WI38 (cell line): Measurements from ENCODE around the gene SULF2.

Experiments used
- H3K4me3 ChIP-seq: 2 replicates; pipeline ENCODE4 v1.5.1; 2011; ENCODE audit warnings: low read depth, mild to moderate bottlenecking, control low read depth, low read length
- TF ChIP-seq, protein P1 (sequence below): IDR thresholded peaks from 2 replicates; pipeline ENCODE4 v1.5.1; 2012; ENCODE audit warnings: low read depth, mild to moderate bottlenecking, control low read depth, low read length

Gene SULF2

DNA sequence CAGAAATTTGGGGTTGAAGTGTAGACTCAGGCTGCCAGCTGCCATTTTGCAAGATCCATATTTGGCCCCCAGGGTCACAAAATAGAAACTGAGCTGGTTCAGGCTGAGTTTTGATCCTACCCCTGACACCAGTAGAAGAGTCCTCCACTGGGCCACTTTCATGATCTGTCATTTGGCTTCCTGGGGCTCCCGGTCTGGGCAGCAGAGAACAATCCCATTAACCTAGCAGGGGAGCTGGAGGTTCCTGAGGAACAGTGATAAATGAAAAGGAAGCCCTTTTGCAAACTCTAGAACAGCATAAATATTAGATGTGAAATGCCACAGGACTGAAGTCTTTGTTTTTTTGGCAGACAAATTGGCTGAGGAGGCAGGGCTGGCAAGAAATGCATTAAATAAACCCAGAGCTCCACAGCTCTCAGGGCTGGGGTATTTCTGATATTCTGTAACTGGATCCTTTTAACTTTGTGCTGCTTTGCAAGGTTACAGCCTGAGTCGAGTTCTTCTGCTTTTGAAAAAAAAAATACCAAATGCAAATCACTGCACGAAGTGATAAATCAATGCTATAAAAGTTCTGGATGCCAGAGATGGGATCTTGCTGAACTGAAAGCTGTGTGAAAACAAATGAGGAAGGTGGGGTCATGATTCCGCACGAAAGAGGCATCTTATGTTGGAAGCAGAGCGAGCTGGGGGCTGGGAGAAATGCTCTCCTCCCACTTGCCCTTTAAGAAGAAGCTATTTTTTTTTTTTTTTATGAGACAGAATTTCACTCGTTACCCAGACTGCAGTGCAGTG, 64.4 kb downstream of the SULF2 start:
- TF ChIP-seq, protein P1, sequence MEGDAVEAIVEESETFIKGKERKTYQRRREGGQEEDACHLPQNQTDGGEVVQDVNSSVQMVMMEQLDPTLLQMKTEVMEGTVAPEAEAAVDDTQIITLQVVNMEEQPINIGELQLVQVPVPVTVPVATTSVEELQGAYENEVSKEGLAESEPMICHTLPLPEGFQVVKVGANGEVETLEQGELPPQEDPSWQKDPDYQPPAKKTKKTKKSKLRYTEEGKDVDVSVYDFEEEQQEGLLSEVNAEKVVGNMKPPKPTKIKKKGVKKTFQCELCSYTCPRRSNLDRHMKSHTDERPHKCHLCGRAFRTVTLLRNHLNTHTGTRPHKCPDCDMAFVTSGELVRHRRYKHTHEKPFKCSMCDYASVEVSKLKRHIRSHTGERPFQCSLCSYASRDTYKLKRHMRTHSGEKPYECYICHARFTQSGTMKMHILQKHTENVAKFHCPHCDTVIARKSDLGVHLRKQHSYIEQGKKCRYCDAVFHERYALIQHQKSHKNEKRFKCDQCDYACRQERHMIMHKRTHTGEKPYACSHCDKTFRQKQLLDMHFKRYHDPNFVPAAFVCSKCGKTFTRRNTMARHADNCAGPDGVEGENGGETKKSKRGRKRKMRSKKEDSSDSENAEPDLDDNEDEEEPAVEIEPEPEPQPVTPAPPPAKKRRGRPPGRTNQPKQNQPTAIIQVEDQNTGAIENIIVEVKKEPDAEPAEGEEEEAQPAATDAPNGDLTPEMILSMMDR = no peak
- no peak overlapping the region for H3K4me3 ChIP-seq

DNA sequence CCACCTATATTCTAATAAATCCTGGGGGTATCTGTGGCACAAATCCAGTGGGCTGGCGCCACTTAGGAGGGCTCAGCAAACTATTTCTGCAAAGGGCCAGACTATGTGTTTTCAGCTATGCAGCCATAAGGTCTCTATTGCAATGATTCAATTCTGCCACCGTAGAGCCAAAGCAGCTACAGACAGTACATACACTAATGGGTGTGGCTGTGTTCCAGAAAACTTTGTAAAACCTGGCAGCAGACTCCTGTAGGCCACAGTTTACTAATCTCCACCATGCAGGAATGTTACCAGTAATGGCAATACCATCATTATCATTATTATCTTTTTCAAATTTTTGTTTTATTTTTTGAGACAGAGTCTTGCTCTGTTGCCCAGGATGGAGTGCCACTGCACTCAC, 65.7 kb downstream of the SULF2 start:
- TF ChIP-seq, protein P1 = no peak
- H3K4me3 ChIP-seq = no peak overlapping the region

DNA sequence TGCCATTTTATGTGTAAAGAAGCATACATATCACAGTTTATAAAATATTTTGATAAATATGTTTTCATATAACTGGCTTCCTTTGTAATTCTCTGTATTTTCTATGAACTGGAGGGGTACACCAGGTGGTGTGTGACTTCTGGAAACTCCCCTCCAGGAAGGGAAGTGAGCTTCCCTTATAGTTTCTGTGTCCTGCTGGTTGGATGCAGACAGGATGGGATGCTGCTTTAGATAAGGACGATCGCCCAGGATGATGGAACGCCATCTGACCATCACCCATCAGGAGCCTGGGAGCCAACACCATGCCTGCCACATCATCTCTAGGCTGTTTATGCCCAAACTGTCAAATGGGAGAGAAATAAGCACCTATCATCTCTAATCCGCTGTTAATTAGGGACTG, 66.1 kb downstream of the SULF2 start:
- TF ChIP-seq, protein P1 = no peak
- no peak overlapping the region for H3K4me3 ChIP-seq

DNA sequence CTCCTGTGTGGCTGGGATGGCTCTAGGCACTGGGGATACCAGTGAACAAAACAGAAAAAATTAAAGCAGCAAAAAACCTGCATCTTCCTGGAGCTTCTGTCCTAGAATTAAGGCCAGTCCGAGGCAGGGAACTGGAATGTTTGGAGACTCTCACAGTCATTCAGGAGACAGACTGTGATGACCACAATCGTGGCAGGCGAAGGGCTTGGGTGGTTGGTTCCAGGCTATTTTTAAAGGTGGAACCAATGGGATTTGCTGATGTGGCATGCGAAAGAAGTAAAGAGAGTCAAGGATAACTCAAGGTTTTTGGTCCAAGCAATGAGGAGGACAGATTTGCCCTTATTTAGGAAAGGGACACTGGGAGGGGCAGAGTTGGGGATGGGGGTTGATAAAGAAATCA, 66.9 kb downstream of the SULF2 start:
- TF ChIP-seq, protein P1 = no peak
- no peak overlapping the region for H3K4me3 ChIP-seq

DNA sequence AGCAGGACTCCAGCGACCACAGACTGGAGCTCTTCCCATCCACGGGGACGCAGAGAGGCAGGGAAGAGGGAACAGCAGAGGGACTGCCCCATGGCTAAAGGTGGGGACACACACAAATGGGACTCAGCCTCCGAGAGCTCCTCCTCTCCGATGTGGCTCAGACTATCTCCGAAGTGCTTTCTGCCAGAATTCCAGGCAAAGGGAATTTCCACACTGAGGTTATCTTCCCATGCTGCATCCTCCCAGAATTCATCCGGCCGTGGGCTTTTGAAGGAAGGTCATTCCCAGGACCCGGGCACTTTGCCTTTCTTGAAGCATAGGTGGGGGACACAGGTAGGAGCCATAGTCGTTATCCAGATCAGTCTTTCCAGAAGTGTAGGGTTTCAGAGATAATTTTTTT, 67.9 kb downstream of the SULF2 start:
- no peak overlapping the region for H3K4me3 ChIP-seq
- TF ChIP-seq, protein P1 = no peak

DNA sequence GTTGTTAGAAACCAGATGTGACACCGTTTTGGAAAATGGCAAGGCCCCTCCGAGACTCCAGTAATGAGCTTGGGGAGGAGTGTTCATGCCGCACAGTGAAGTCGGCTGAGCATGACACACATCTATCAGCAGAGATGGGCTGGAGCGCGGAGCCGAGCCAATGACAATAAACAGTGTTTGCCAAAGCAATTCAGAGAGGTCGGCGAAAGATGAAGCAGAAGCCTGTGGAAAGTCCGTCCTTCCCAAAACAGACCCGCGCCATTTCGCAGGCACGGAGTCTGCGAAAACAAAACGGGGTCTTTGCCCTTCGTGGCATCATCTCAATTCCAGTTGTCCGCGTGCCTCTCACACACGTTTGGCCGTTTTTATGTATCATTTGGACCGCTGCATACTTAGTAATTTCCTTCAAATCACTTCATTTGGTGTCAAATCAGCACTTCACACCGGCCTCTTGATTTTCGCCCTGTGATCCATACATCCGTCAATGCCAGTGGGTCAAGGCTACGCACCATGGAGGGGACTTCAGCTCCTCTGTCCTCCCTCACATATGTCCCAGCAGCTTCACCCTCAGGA, 71.3 kb downstream of the SULF2 start:
- no peak overlapping the region for H3K4me3 ChIP-seq
- TF ChIP-seq, protein P1 = no peak

DNA sequence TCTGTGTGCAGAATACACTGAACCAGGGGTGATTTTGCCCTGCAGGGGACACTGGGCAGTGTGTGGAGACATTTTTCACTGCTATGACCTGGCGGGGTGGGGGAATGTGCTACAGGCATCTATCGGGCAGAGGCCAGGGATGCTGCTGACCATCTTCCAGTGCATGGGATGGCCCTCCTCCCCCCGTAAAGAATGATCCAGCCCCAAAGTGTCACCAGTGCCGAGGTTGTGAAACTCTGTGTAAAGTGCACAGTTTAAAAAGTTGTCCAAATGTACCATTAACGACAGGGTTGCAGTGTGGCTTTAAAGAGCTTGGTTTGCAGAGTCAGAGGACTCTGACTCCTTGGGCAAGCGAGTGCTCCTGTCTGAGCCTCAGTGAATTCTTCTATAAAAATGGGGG, 72.1 kb downstream of the SULF2 start:
- H3K4me3 ChIP-seq = no peak overlapping the region
- TF ChIP-seq, protein P1 = no peak
